IMR-90 (cell line): ENCODE data around the gene SNX25. TPM values are rescaled to one million over a fixed set of nuclear protein-coding genes. Genes with fewer than 3 reads are reported as not detected.

Experiments
- ATAC-seq: fragments of 200-7000 bp; cut with Tn5 transposase; 2 replicates; pipeline ENCODE4 v1.9.1; 2020; ENCODE audit warnings: low read depth, mild to moderate bottlenecking, moderate library complexity
- BruUV-seq: library from RNA; stranded (reverse); fragments of 400-500 nt; replicated peaks from 2 replicates; lab custom pipeline; 2021; lab: Mats Ljungman, UMichigan
- CTCF ChIA-PET: fragments of 300-600 bp; formaldehyde crosslinking; extraction: SDS; loops from one replicate; lab custom pipeline; 2021; ENCODE audit warnings: antibody characterized with exemption; lab: Yijun Ruan, JAX
- POLR2A ChIA-PET: fragments of 300-600 bp; sonication (Branson Sonifier 250); formaldehyde crosslinking; loops from one replicate; lab custom pipeline; 2022; ENCODE audit warnings: antibody characterized with exemption; ENCODE audit not compliant: unreplicated experiment; lab: Charles Lee
- DNase-seq: peaks from one replicate; pipeline ENCODE4 v3.0.0; 2013
- H2AFZ ChIP-seq: replicated peaks from 2 replicates; pipeline ENCODE3; 2013; ENCODE audit warnings: low read length, mild to moderate bottlenecking; ENCODE audit not compliant: poor library complexity
- H2AK5ac ChIP-seq: 2 replicates; pipeline ENCODE4 v1.6.1; 2013; ENCODE audit warnings: low read depth, low read length, inconsistent platforms
- H2AK9ac ChIP-seq: replicated peaks from 2 replicates; pipeline ENCODE3; 2013; ENCODE audit warnings: mild to moderate bottlenecking, low read depth, low read length, moderate library complexity; ENCODE audit not compliant: poor library complexity
- H2BK120ac ChIP-seq: 2 replicates; pipeline ENCODE4 v1.6.1; 2013; ENCODE audit warnings: low read depth, low read length, inconsistent platforms
- H2BK15ac ChIP-seq: 3 replicates; pipeline ENCODE4 v1.6.1; 2013; ENCODE audit warnings: low read depth, low read length, inconsistent platforms
- H2BK20ac ChIP-seq: 2 replicates; pipeline ENCODE4 v1.6.1; 2013; ENCODE audit warnings: low read depth, mild to moderate bottlenecking, inconsistent platforms, low read length, moderate library complexity
- H2BK5ac ChIP-seq: 2 replicates; pipeline ENCODE4 v1.6.1; 2013; ENCODE audit warnings: mild to moderate bottlenecking, low read depth, low read length, inconsistent platforms; ENCODE audit not compliant: poor library complexity, severe bottlenecking
- H3K14ac ChIP-seq: replicated peaks from 2 replicates; pipeline ENCODE4 v1.6.1; 2013; ENCODE audit warnings: low read depth, low read length, inconsistent platforms
- H3K18ac ChIP-seq: 2 replicates; pipeline ENCODE4 v1.6.1; 2013; ENCODE audit warnings: low read depth, low read length, control low read depth
- H3K23ac ChIP-seq: 2 replicates; pipeline ENCODE4 v1.6.1; 2013; ENCODE audit warnings: low read depth, low read length, inconsistent platforms
- H3K27ac ChIP-seq: 2 replicates; pipeline ENCODE4 v1.5.1; 2013; ENCODE audit warnings: mild to moderate bottlenecking, control low read depth, low read length; ENCODE audit not compliant: insufficient read depth
- H3K27me3 ChIP-seq: 2 replicates; pipeline ENCODE4 v1.6.1; 2013; ENCODE audit warnings: low read length; ENCODE audit not compliant: control insufficient read depth, insufficient read depth
- H3K36me3 ChIP-seq: 2 replicates; pipeline ENCODE4 v1.6.1; 2013; ENCODE audit warnings: low read length, mixed read lengths; ENCODE audit not compliant: control insufficient read depth, insufficient read depth
- H3K4ac ChIP-seq: 2 replicates; pipeline ENCODE4 v1.6.1; 2013; ENCODE audit warnings: low read depth, low read length, inconsistent platforms
- H3K4me1 ChIP-seq: 2 replicates; pipeline ENCODE4 v1.6.1; 2013; ENCODE audit warnings: low read length, mixed read lengths; ENCODE audit not compliant: control insufficient read depth, insufficient read depth
- H3K4me2 ChIP-seq: 2 replicates; pipeline ENCODE4 v1.6.1; 2013; ENCODE audit warnings: low read depth, mild to moderate bottlenecking, control low read depth, low read length, moderate library complexity
- H3K4me3 ChIP-seq: 2 replicates; pipeline ENCODE4 v1.5.1; 2013; ENCODE audit warnings: low read depth, mild to moderate bottlenecking, control low read depth, low read length, moderate library complexity; ENCODE audit not compliant: insufficient read depth
- H3K56ac ChIP-seq: 2 replicates; pipeline ENCODE4 v1.6.1; 2013; ENCODE audit warnings: low read length, inconsistent platforms; ENCODE audit not compliant: insufficient read depth; ENCODE audit errors: extremely low read depth
- H3K79me1 ChIP-seq, 2 experiments: 2 replicates each; pipeline ENCODE4 v1.6.1; 2013; ENCODE audit warnings: low read length in 2 of 2, inconsistent platforms in 1 of 2, low read depth in 1 of 2
- H3K9ac ChIP-seq: 2 replicates; pipeline ENCODE4 v1.6.1; 2013; ENCODE audit warnings: low read depth, low read length, control low read depth
- H3K9me1 ChIP-seq: 2 replicates; pipeline ENCODE4 v1.6.1; 2013; ENCODE audit warnings: low read length, inconsistent platforms; ENCODE audit not compliant: insufficient read depth
- H3K9me3 ChIP-seq: 2 replicates; pipeline ENCODE4 v1.6.1; 2013; ENCODE audit warnings: low read length; ENCODE audit not compliant: control insufficient read depth, insufficient read depth
- H4K20me1 ChIP-seq: 2 replicates; pipeline ENCODE4 v1.6.1; 2013; ENCODE audit warnings: low read length, inconsistent platforms; ENCODE audit not compliant: insufficient read depth
- H4K5ac ChIP-seq: 2 replicates; pipeline ENCODE4 v1.6.1; 2013; ENCODE audit warnings: mild to moderate bottlenecking, low read depth, low read length, control low read depth
- H4K8ac ChIP-seq, 2 experiments: 2 replicates each; pipeline ENCODE4 v1.6.1; 2013; ENCODE audit warnings: low read depth in 2 of 2, low read length in 2 of 2, control low read depth in 1 of 2, inconsistent platforms in 1 of 2
- H4K91ac ChIP-seq: 2 replicates; pipeline ENCODE4 v1.6.1; 2013; ENCODE audit warnings: low read depth, low read length, inconsistent platforms; ENCODE audit not compliant: insufficient read depth
- FOS ChIP-seq: fragments of 150-350 bp; IDR thresholded peaks from 2 replicates; pipeline ENCODE4 v1.6.1; 2016; ENCODE audit warnings: low read depth, low read length
- POLR2A ChIP-seq: IDR thresholded peaks from 2 replicates; pipeline ENCODE4 v1.6.1; 2012; ENCODE audit warnings: mild to moderate bottlenecking, low read depth, low read length
- USF2 ChIP-seq: fragments of 150-350 bp; IDR thresholded peaks from 2 replicates; pipeline ENCODE4 v1.6.1; 2017; ENCODE audit warnings: mild to moderate bottlenecking, antibody characterized with exemption, low read length, low read depth
- WGBS, 2 experiments: methylation state at CpG; one replicate each; pipeline versions ENCODE4 v1.1.5 to v1.1.7; 2013; ENCODE audit warnings: missing lambda C conversion rate in 2 of 2; ENCODE audit not compliant: insufficient read length in 1 of 2; ENCODE audit errors: extremely low coverage in 2 of 2; 5-methylcytosine and 5-hydroxymethylcytosine counted together
- dilution Hi-C: fragments of 300-500 bp; cut with HindIII; formaldehyde crosslinking; loops from one replicate; pipeline ENCODE4 v1.14.3; 2018; ENCODE audit warnings: low sequenced_read_pairs; ENCODE audit not compliant: unreplicated experiment
- in situ Hi-C: fragments of 300-500 bp; cut with MboI; formaldehyde crosslinking; loops from 3 replicates; pipeline ENCODE4 v1.14.3; 2019; ENCODE audit warnings: low sequenced_read_pairs, inconsistent platforms, mixed read lengths
- intact Hi-C: fragments of 100-400 bp; cut with micrococcal nuclease; formaldehyde crosslinking; loops from 2 replicates; pipeline ENCODE4 v1.10.0; 2022
- polyA plus RNA-seq, 3 experiments: library from polyadenylated mRNA; depleted of rRNA; stranded (reverse); fragments of >200 nt; gene quantifications; 2 replicates each; pipeline ENCODE4 v1.2.3, GENCODE V29; 2012; ENCODE audit warnings: low replicate concordance in 1 of 3
- total RNA-seq: library from RNA; depleted of rRNA; stranded (reverse); fragments of >200 nt; gene quantifications from 2 replicates; pipeline ENCODE4 v1.2.3, GENCODE V29; 2012

SNX25 gene
- total and polyA plus RNA-seq, 2 of the 4 experiments (the other 2 are of a cell fraction) = 11.4 to 28.3 TPM

- H3K79me1 ChIP-seq = peaks cover 18 to 56% of the 10 kb centered on the region in 2 experiments
- dilution Hi-C loops (no loop called here), intact Hi-C loops (loop anchor here (5.0 to 10.0 kb wide), 2 partner anchors 90 to 147 kb away; no protein-coding TSS in a partner anchor), in situ Hi-C loops (no loop called here)
- no peaks in the 10 kb centered on the region for H3K36me3 ChIP-seq
- no peaks in the 10 kb centered on the region for H3K27me3 ChIP-seq
- 100% methylated on average over 1 of the region's 6 CpGs; no CpG with 5 or more reads in 1 of the 2 experiments for WGBS, 2 experiments
- no peak for DNase-seq
- no peak overlapping the region for H3K4ac ChIP-seq
- no peak overlapping the region for H3K4me2 ChIP-seq
- no peak overlapping the region for H3K23ac ChIP-seq
- POLR2A ChIA-PET = interaction anchor here (0.6 kb wide), 1 partner anchor 20 kb away, joined by 4 read pairs; no protein-coding TSS in a partner anchor
- H2BK15ac ChIP-seq = no peak overlapping the region
- no peak overlapping the region for H3K14ac ChIP-seq
- no peak overlapping the region for H2BK20ac ChIP-seq
- H4K91ac ChIP-seq = no peak overlapping the region
- no peak overlapping the region for H3K9ac ChIP-seq
- no peak overlapping the region for H3K56ac ChIP-seq
- H3K4me3 ChIP-seq = no peak overlapping the region
- no peak overlapping the region for H4K5ac ChIP-seq
- no peak overlapping the region for H2BK120ac ChIP-seq
- H2AK9ac ChIP-seq = no peak overlapping the region
- CTCF ChIA-PET = no interaction called here
- no peak overlapping the region for H2BK5ac ChIP-seq
- no peak overlapping the region for H2AFZ ChIP-seq
- no peak overlapping the region for H2AK5ac ChIP-seq
- no peak overlapping the region for H3K18ac ChIP-seq
- ATAC-seq = no peak
- H3K9me1 ChIP-seq = no peaks in the 10 kb centered on the region
- BruUV-seq = no TSS peak
- 0 out of 2 replicates have a peak, but pooled peaks cover 1% of the 10 kb centered on the region for H4K20me1 ChIP-seq
- no peak overlapping the region for H4K8ac ChIP-seq
- no peaks in the 10 kb centered on the region for H3K9me3 ChIP-seq
- no peak overlapping the region for H3K27ac ChIP-seq
- H3K4me1 ChIP-seq = peaks cover 8% of the 10 kb centered on the region
- no peak for TF ChIP-seq USF2
- no peak for TF ChIP-seq POLR2A
- TF ChIP-seq FOS = no peak
These were observed 8.1 kb downstream of the SNX25 start for GRCh38 chr4:185217408-185217975.
